ENCODE data around the gene PPP3CA. TPM values are rescaled to one million over a fixed set of nuclear protein-coding genes. Genes with fewer than 3 reads are reported as not detected.
A peak's percentile ranks its signal among the peaks of the same experiment; 100 is the strongest.
"Not testable (repeated sequence)": the region's sequence is repeated elsewhere in the genome, so short reads cannot be mapped to it uniquely, and the experiment has no call there.

PPP3CA gene
- total RNA-seq, 1 donor from 2014 or later = 20.5 TPM

- intact Hi-C loops (cut with DNase I) = no loop called here
- no peak for ATAC-seq (ENCODE audit: poor library complexity)
- no peak for DNase-seq
These were observed 324.9 kb downstream of the PPP3CA start for GRCh38 chr4:101022151-101023024.

GRCh38 chr4:101020956-101021355 lies 326.4 kb downstream of the PPP3CA start:
- ATAC-seq (ENCODE audit: poor library complexity) (peak; percentile 27), DNase-seq (no peak)
- intact Hi-C loops (cut with DNase I) = no loop called here

GRCh38 chr4:101019941-101020401 lies 327.4 kb downstream of the PPP3CA start:
- DNase-seq (no peak), ATAC-seq (ENCODE audit: poor library complexity) (no peak)
- intact Hi-C loops (cut with DNase I) = no loop called here

- DNase-seq = no peak
- ATAC-seq (ENCODE audit: poor library complexity) = no peak
- intact Hi-C loops (cut with DNase I) = no loop called here
These were observed 328.0 kb downstream of the PPP3CA start for GRCh38 chr4:101019313-101019712.

- intact Hi-C loops (cut with DNase I) = no loop called here
- DNase-seq = no peak
- ATAC-seq (ENCODE audit: poor library complexity) = no peak
These were observed 328.5 kb downstream of the PPP3CA start for GRCh38 chr4:101018836-101019235.

- DNase-seq (no peak), ATAC-seq (ENCODE audit: poor library complexity) (no peak)
- intact Hi-C loops (cut with DNase I) = no loop called here
These were observed 332.9 kb downstream of the PPP3CA start for GRCh38 chr4:101014417-101014816.

- ATAC-seq (ENCODE audit: poor library complexity) = no peak
- DNase-seq = no peak
- intact Hi-C loops (cut with DNase I) = no loop called here
These were observed 336.3 kb downstream of the PPP3CA start for GRCh38 chr4:101010987-101011386.

- intact Hi-C loops (cut with DNase I) = no loop called here
- DNase-seq = no peak
- no peak for ATAC-seq (ENCODE audit: poor library complexity)
These were observed 337.9 kb downstream of the PPP3CA start for GRCh38 chr4:101009471-101009870.

GRCh38 chr4:101008503-101008902 lies 338.8 kb downstream of the PPP3CA start:
- ATAC-seq (ENCODE audit: poor library complexity) (no peak), DNase-seq (no peak)
- intact Hi-C loops (cut with DNase I) = no loop called here

- intact Hi-C loops (cut with DNase I) = no loop called here
- no peak for DNase-seq
- ATAC-seq (ENCODE audit: poor library complexity) = no peak
These were observed 341.7 kb downstream of the PPP3CA start for GRCh38 chr4:101005659-101006058.

- ATAC-seq (ENCODE audit: poor library complexity) = no peak
- intact Hi-C loops (cut with DNase I) = no loop called here
- no peak for DNase-seq
These were observed 346.8 kb downstream of the PPP3CA start for GRCh38 chr4:101000496-101000895.

- intact Hi-C loops (cut with DNase I) = no loop called here
- DNase-seq (no peak), ATAC-seq (ENCODE audit: poor library complexity) (no peak)
These were observed 351.7 kb downstream of the PPP3CA start for GRCh38 chr4:100995671-100996070.

GRCh38 chr4:100995002-100995401 lies 352.3 kb downstream of the PPP3CA start:
- DNase-seq; intact Hi-C loops (cut with DNase I): not testable (repeated sequence)

GRCh38 chr4:100991332-100992069 lies 355.8 kb downstream of the PPP3CA start:
- ATAC-seq (ENCODE audit: poor library complexity); DNase-seq; intact Hi-C loops (cut with DNase I): not testable (repeated sequence)

More at GRCh38 chr4:100995002-100995401, 352.3 kb downstream of the PPP3CA start:
- not testable (repeated sequence) for ATAC-seq (ENCODE audit: poor library complexity)

GRCh38 chr4:100989401-100989800 lies 357.9 kb downstream of the PPP3CA start:
- intact Hi-C loops (cut with DNase I) = no loop called here
- DNase-seq = no peak
- no peak for ATAC-seq (ENCODE audit: poor library complexity)

GRCh38 chr4:100988876-100989275 lies 358.4 kb downstream of the PPP3CA start:
- DNase-seq (no peak), ATAC-seq (ENCODE audit: poor library complexity) (no peak)
- intact Hi-C loops (cut with DNase I) = no loop called here

GRCh38 chr4:100986360-100986868 lies 360.9 kb downstream of the PPP3CA start:
- DNase-seq (no peak), ATAC-seq (ENCODE audit: poor library complexity) (peak; percentile 75)
- intact Hi-C loops (cut with DNase I) = no loop called here

- intact Hi-C loops (cut with DNase I) = no loop called here
- no peak for ATAC-seq (ENCODE audit: poor library complexity)
- no peak for DNase-seq
These were observed 361.8 kb downstream of the PPP3CA start for GRCh38 chr4:100985576-100985975.

GRCh38 chr4:100984901-100985300 lies 362.4 kb downstream of the PPP3CA start:
- no peak for ATAC-seq (ENCODE audit: poor library complexity)
- DNase-seq = no peak
- intact Hi-C loops (cut with DNase I) = no loop called here

- intact Hi-C loops (cut with DNase I) = no loop called here
- ATAC-seq (ENCODE audit: poor library complexity) (no peak), DNase-seq (no peak)
These were observed 363.9 kb downstream of the PPP3CA start for GRCh38 chr4:100983426-100983825.
